ENCODE measurements around the gene NOLC1.

The NOLC1 gene

GRCh38 chr10:102115775-102116174 lies 36.4 kb upstream of the NOLC1 start:
- H3K27me3 ChIP-seq (ENCODE audit: low read length): no peaks in the 10 kb centered on the region
- H3K36me3 ChIP-seq (ENCODE audit: low read length): no peaks in the 10 kb centered on the region
- H3K9me3 ChIP-seq (ENCODE audit: insufficient read depth, low read length): no peaks in the 10 kb centered on the region
- peak overlapping the region; percentile 47 for H3K27ac ChIP-seq (ENCODE audit: low read depth, low read length)
- no peaks in the 10 kb centered on the region for H3K9me2 ChIP-seq (replicated peaks; ENCODE audit: insufficient read depth, low read length)
- H3K79me2 ChIP-seq (ENCODE audit: insufficient read depth, low read length): peaks cover 70% of the 10 kb centered on the region
- H2AFZ ChIP-seq (ENCODE audit: low read depth, low read length, severe bottlenecking): no peak overlapping the region
- no peaks in the 10 kb centered on the region; the same call in 1 of the 2 replicates for H4K20me1 ChIP-seq (ENCODE audit: low read depth, low read length)
- no peak for TF ChIP-seq EZH2phosphoT487 (conservative IDR thresholded peaks at IDR 0.05; ENCODE audit: low read length)
- TF ChIP-seq CTCF (IDR thresholded peaks at IDR 0.05; ENCODE audit: insufficient read depth, low read length, poor library complexity, severe bottlenecking): no peak
- H3K4me3 ChIP-seq (ENCODE audit: insufficient read depth, low read length, poor library complexity, severe bottlenecking): no peak overlapping the region
- peaks cover 39% of the 10 kb centered on the region for H3F3A ChIP-seq (ENCODE audit: insufficient read depth)
- peak overlapping the region; percentile 55 for H3K4me2 ChIP-seq (ENCODE audit: low read depth, low read length, poor library complexity, severe bottlenecking)
- peak overlapping the region; percentile 77 for H3K9ac ChIP-seq (ENCODE audit: low read length)

- Histone ChIP-seq H3K9me2 (replicated peaks; ENCODE audit: insufficient read depth, low read length) (no peaks in the 10 kb centered on the region), H2AFZ (ENCODE audit: low read depth, low read length, severe bottlenecking) (no peak overlapping the region), H3K9me3 (ENCODE audit: insufficient read depth, low read length) (no peaks in the 10 kb centered on the region), H3K27ac (ENCODE audit: low read depth, low read length) (peak overlapping the region; percentile 78), H3K27me3 (ENCODE audit: low read length) (no peaks in the 10 kb centered on the region), H3K4me2 (ENCODE audit: low read depth, low read length, poor library complexity, severe bottlenecking) (peak overlapping the region; percentile 89), H3K4me3 (ENCODE audit: insufficient read depth, low read length, poor library complexity, severe bottlenecking) (no peak overlapping the region), H3K79me2 (ENCODE audit: insufficient read depth, low read length) (peaks cover 70% of the 10 kb centered on the region), H3K9ac (ENCODE audit: low read length) (peak overlapping the region; percentile 87), H4K20me1 (ENCODE audit: low read depth, low read length) (no peaks in the 10 kb centered on the region; the same call in 1 of the 2 replicates), H3F3A (ENCODE audit: insufficient read depth) (peaks cover 39% of the 10 kb centered on the region), H3K36me3 (ENCODE audit: low read length) (no peaks in the 10 kb centered on the region)
- TF ChIP-seq EZH2phosphoT487 (conservative IDR thresholded peaks at IDR 0.05; ENCODE audit: low read length): no peak
- no peak for TF ChIP-seq CTCF (IDR thresholded peaks at IDR 0.05; ENCODE audit: insufficient read depth, low read length, poor library complexity, severe bottlenecking)
These were observed 35.5 kb upstream of the NOLC1 start for GRCh38 chr10:102116656-102117055.

GRCh38 chr10:102117391-102118159 lies 34.6 kb upstream of the NOLC1 start:
- no peaks in the 10 kb centered on the region for H3K9me2 ChIP-seq (replicated peaks; ENCODE audit: insufficient read depth, low read length)
- H2AFZ ChIP-seq (ENCODE audit: low read depth, low read length, severe bottlenecking): no peak overlapping the region
- peak overlapping the region; percentile 87 for H3K9ac ChIP-seq (ENCODE audit: low read length)
- no peaks in the 10 kb centered on the region for H3K36me3 ChIP-seq (ENCODE audit: low read length)
- H3K9me3 ChIP-seq (ENCODE audit: insufficient read depth, low read length): no peaks in the 10 kb centered on the region
- TF ChIP-seq CTCF (IDR thresholded peaks at IDR 0.05; ENCODE audit: insufficient read depth, low read length, poor library complexity, severe bottlenecking): no peak
- TF ChIP-seq EZH2phosphoT487 (conservative IDR thresholded peaks at IDR 0.05; ENCODE audit: low read length): no peak
- H3F3A ChIP-seq (ENCODE audit: insufficient read depth): peaks cover 39% of the 10 kb centered on the region
- peak overlapping the region; percentile 89 for H3K4me2 ChIP-seq (ENCODE audit: low read depth, low read length, poor library complexity, severe bottlenecking)
- peaks cover 62% of the 10 kb centered on the region for H3K79me2 ChIP-seq (ENCODE audit: insufficient read depth, low read length)
- peak overlapping the region; percentile 70 for H3K4me3 ChIP-seq (ENCODE audit: insufficient read depth, low read length, poor library complexity, severe bottlenecking)
- H4K20me1 ChIP-seq (ENCODE audit: low read depth, low read length): no peaks in the 10 kb centered on the region; the same call in 1 of the 2 replicates
- peak overlapping the region; percentile 78 for H3K27ac ChIP-seq (ENCODE audit: low read depth, low read length)
- H3K27me3 ChIP-seq (ENCODE audit: low read length): no peaks in the 10 kb centered on the region

Measured in SU-DHL-6 (cell line).